ENCODE measurements around the gene EIF3B.
"Not testable (repeated sequence)": the region's sequence is repeated elsewhere in the genome, so short reads cannot be mapped to it uniquely, and the experiment has no call there.

The EIF3B gene

GRCh38 chr7:2354186-2354938, at the start of gene EIF3B:
Gene EIF3B, plus strand, starts transcription at chr7:2354827. Its CDS starts 95 bp downstream, at chr7:2354922.
- peak; percentile 95 to 97 (median 97) for DNase-seq

GRCh38 chr7:2305258-2305657, 49.4 kb upstream of the EIF3B start:
- peak in 1 of 3 donors; percentile 5 for DNase-seq

GRCh38 chr7:2306688-2307087, 47.9 kb upstream of the EIF3B start:
- no peak for DNase-seq

GRCh38 chr7:2307690-2308107, 46.9 kb upstream of the EIF3B start:
- DNase-seq, result peak; percentile 68 to 89 (median 81)

GRCh38 chr7:2309889-2310331, 44.7 kb upstream of the EIF3B start:
- peak in 2 of 3 donors; percentile 33 to 39 for DNase-seq

GRCh38 chr7:2312267-2312929, 42.2 kb upstream of the EIF3B start:
- DNase-seq, result no peak

GRCh38 chr7:2313450-2314208, 41.0 kb upstream of the EIF3B start:
- DNase-seq, result peak; percentile 49 to 73 (median 57)

- peak; percentile 96 to 98 (median 98) for DNase-seq
Measured at GRCh38 chr7:2314209-2314955, 40.2 kb upstream of the EIF3B start, which contains the start of gene SNX8. Gene SNX8, minus strand, starts transcription at chr7:2314441. Its CDS starts 20 bp downstream, at chr7:2314421.

GRCh38 chr7:2314956-2315530, 39.6 kb upstream of the EIF3B start:
- not testable (repeated sequence) for DNase-seq

- no peak for DNase-seq
Measured at GRCh38 chr7:2315787-2316186, 38.8 kb upstream of the EIF3B start.

- DNase-seq, result no peak
Measured at GRCh38 chr7:2316578-2316977, 38.0 kb upstream of the EIF3B start.

- DNase-seq, result no peak
Measured at GRCh38 chr7:2317556-2318293, 36.9 kb upstream of the EIF3B start.

- DNase-seq, result no peak
Measured at GRCh38 chr7:2321020-2321419, 33.6 kb upstream of the EIF3B start.

GRCh38 chr7:2325162-2325561, 29.5 kb upstream of the EIF3B start:
- peak; percentile 59 to 86 (median 74) for DNase-seq

- peak; percentile 72 to 82 (median 73) for DNase-seq
Measured at GRCh38 chr7:2326951-2327350, 27.7 kb upstream of the EIF3B start.

- no peak for DNase-seq
Measured at GRCh38 chr7:2330493-2330892, 24.1 kb upstream of the EIF3B start.

- peak; percentile 44 to 54 (median 50) for DNase-seq
Measured at GRCh38 chr7:2331707-2332106, 22.9 kb upstream of the EIF3B start.

- DNase-seq, result not testable (repeated sequence)
Measured at GRCh38 chr7:2332606-2333231, 21.9 kb upstream of the EIF3B start.

GRCh38 chr7:2336626-2337299, 17.9 kb upstream of the EIF3B start:
- no peak for DNase-seq

Data from suppressor macrophage treated with lipopolysaccharide for 1 hour (primary cell).